HepG2 (cell line): ENCODE measurements around the gene ADCY7. TPM values are rescaled to one million over a fixed set of nuclear protein-coding genes. Genes with fewer than 3 reads are reported as not detected.

Experiments
- HOXA5 ChIP-seq: sonication (generic); formaldehyde crosslinking; IDR thresholded peaks from 2 replicates; pipeline ENCODE4 v1.4.0; 2020; ENCODE audit warnings: missing genetic modification reagents
- IRF1 ChIP-seq: sonication (generic); formaldehyde crosslinking; IDR thresholded peaks from 2 replicates; pipeline ENCODE4 v1.4.0; 2020; ENCODE audit warnings: low read depth, mild to moderate bottlenecking, missing genetic modification reagents
- PHB2 ChIP-seq: fragments of 450-650 bp; IDR thresholded peaks from 2 replicates; pipeline ENCODE4 v1.6.1; 2018; ENCODE audit not compliant: partially characterized antibody
- SAFB2 ChIP-seq: sonication (generic); formaldehyde crosslinking; IDR thresholded peaks from 2 replicates; pipeline ENCODE4 v1.5.1; 2020; ENCODE audit warnings: missing genetic modification reagents, low read depth, mild to moderate bottlenecking, borderline replicate concordance
- SALL2 ChIP-seq: sonication (generic); formaldehyde crosslinking; IDR thresholded peaks from 2 replicates; pipeline ENCODE4 v1.8.1; 2023; ENCODE audit warnings: mild to moderate bottlenecking, missing genetic modification reagents, inconsistent platforms
- THRA ChIP-seq: sonication (generic); formaldehyde crosslinking; IDR thresholded peaks from 2 replicates; pipeline ENCODE4 v1.4.0; 2020; ENCODE audit warnings: missing genetic modification reagents, borderline replicate concordance
- ZBTB3 ChIP-seq: sonication (generic); formaldehyde crosslinking; IDR thresholded peaks from 2 replicates; pipeline ENCODE4 v1.4.0; 2020; ENCODE audit warnings: low read depth, mild to moderate bottlenecking, moderate library complexity, missing genetic modification reagents, borderline replicate concordance
- ZFY ChIP-seq: sonication (generic); formaldehyde crosslinking; IDR thresholded peaks from 2 replicates; pipeline ENCODE4 v1.4.0; 2020; ENCODE audit warnings: missing genetic modification reagents
- ZHX1 ChIP-seq: sonication (generic); formaldehyde crosslinking; IDR thresholded peaks from 2 replicates; pipeline ENCODE4 v1.8.1; 2022; ENCODE audit warnings: low read depth, mild to moderate bottlenecking, missing genetic modification reagents
- ZNF292 ChIP-seq: sonication (generic); formaldehyde crosslinking; IDR thresholded peaks from 2 replicates; pipeline ENCODE4 v1.8.1; 2022; ENCODE audit warnings: mild to moderate bottlenecking, low read depth, missing genetic modification reagents, borderline replicate concordance
- ZNF543 ChIP-seq: sonication (generic); formaldehyde crosslinking; IDR thresholded peaks from 2 replicates; pipeline ENCODE4 v1.4.0; 2020; ENCODE audit warnings: mild to moderate bottlenecking, missing genetic modification reagents
- ZNF646 ChIP-seq: sonication (generic); formaldehyde crosslinking; IDR thresholded peaks from 2 replicates; pipeline ENCODE4 v1.9.0; 2021; ENCODE audit warnings: mild to moderate bottlenecking, missing genetic modification reagents
- ZNF800 ChIP-seq: sonication (generic); formaldehyde crosslinking; IDR thresholded peaks from 2 replicates; pipeline ENCODE4 v1.4.0; 2020; ENCODE audit warnings: missing genetic modification reagents
- polyA plus RNA-seq, 8 experiments: library from polyadenylated mRNA; depleted of rRNA in 3 of 8; stranded (reverse) in 7 of 8; unstranded in 1 of 8; fragments of >200 nt; fragmentation: Illumina TruSeq in 4 of 8; extraction: Trizol in 4 of 8; gene quantifications; 2 replicates each; pipeline versions ENCODE4 v1.2.1 to v1.2.3, GENCODE V29; 2011 to 2016; ENCODE audit warnings: low read depth in 4 of 8, missing spikeins in 1 of 8, mixed read lengths in 1 of 8; ENCODE audit not compliant: insufficient read depth in 1 of 8
- total RNA-seq, 5 experiments: library from RNA; depleted of rRNA; stranded (reverse); fragments of >200 nt; fragmentation: Illumina TruSeq; extraction: Trizol; gene quantifications; 2 replicates each; pipeline ENCODE4 v1.2.3, GENCODE V29; 2016; ENCODE audit warnings: low read depth in 1 of 5

Gene ADCY7
- total and polyA plus RNA-seq, 2 of the 13 experiments (the other 11 are each of a cell fraction or from before 2014, with no cell fraction given), result 2.2 to 4.3 TPM

- no peak for TF ChIP-seq ZHX1 (CRISPR knock-in tag)
- 0 out of 2 replicates have a peak, but pooled peaks have one; percentile 37 for TF ChIP-seq SALL2
- TF ChIP-seq ZFY (CRISPR knock-in tag), result peak; percentile 63; the same call in 1 of the 2 replicates
- TF ChIP-seq ZNF800 (CRISPR knock-in tag), result no peak
- TF ChIP-seq ZBTB3 (CRISPR knock-in tag), result 0 out of 2 replicates have a peak, but pooled peaks have one; percentile 22
- TF ChIP-seq ZNF646, result no peak
- TF ChIP-seq PHB2, result no peak
- TF ChIP-seq ZNF292 (CRISPR knock-in tag), result peak; percentile 72; the same call in 1 of the 2 replicates
- peak; percentile 84 for TF ChIP-seq ZNF543 (CRISPR knock-in tag)
- no peak for TF ChIP-seq IRF1
- 0 out of 2 replicates have a peak, but pooled peaks have one; percentile 54 for TF ChIP-seq HOXA5 (CRISPR knock-in tag)
- TF ChIP-seq THRA (CRISPR knock-in tag), result no peak
- TF ChIP-seq SAFB2 (CRISPR knock-in tag), result no peak
Measured at GRCh38 chr16:50297301-50298074, 31.1 kb downstream of the ADCY7 start (continued).
